ENCODE data around the gene TMEM80.
"Not testable (repeated sequence)": the region's sequence is repeated elsewhere in the genome, so short reads cannot be mapped to it uniquely, and the experiment has no call there.

TMEM80 gene

GRCh38 chr11:695538-696248 is at the start of gene TMEM80:
Gene TMEM80, plus strand, starts transcription at chr11:695816. Its CDS starts 12 bp downstream, at chr11:695828.
- DNase-seq, result peak; percentile 81

GRCh38 chr11:646214-646613 is 49.4 kb upstream of the TMEM80 start:
- DNase-seq, result no peak

GRCh38 chr11:647672-648158 is 47.9 kb upstream of the TMEM80 start:
- DNase-seq, result not testable (repeated sequence)

GRCh38 chr11:650482-650881 is 45.1 kb upstream of the TMEM80 start:
- DNase-seq, result no peak

- not testable (repeated sequence) for DNase-seq
These were observed 42.5 kb upstream of the TMEM80 start for GRCh38 chr11:653136-653535.

GRCh38 chr11:653837-654236 is 41.8 kb upstream of the TMEM80 start:
- DNase-seq, result no peak

- not testable (repeated sequence) for DNase-seq
These were observed 41.2 kb upstream of the TMEM80 start for GRCh38 chr11:654444-654843.

- DNase-seq, result no peak
These were observed 40.4 kb upstream of the TMEM80 start for GRCh38 chr11:655036-655726.

GRCh38 chr11:656426-656825 is 39.2 kb upstream of the TMEM80 start:
- DNase-seq, result no peak

GRCh38 chr11:656866-657265 is 38.8 kb upstream of the TMEM80 start:
- DNase-seq, result no peak

GRCh38 chr11:657691-658126 is 37.9 kb upstream of the TMEM80 start:
- DNase-seq, result no peak

GRCh38 chr11:659532-660085 is 36.0 kb upstream of the TMEM80 start:
- DNase-seq, result no peak

- DNase-seq, result no peak
These were observed 35.3 kb upstream of the TMEM80 start for GRCh38 chr11:660281-660680.

- no peak for DNase-seq
These were observed 34.8 kb upstream of the TMEM80 start for GRCh38 chr11:660681-661444.

GRCh38 chr11:662689-663274 is 32.8 kb upstream of the TMEM80 start:
- DNase-seq, result no peak

GRCh38 chr11:665062-665703 is 30.4 kb upstream of the TMEM80 start:
- no peak for DNase-seq

GRCh38 chr11:665704-666281 is 29.8 kb upstream of the TMEM80 start:
- no peak for DNase-seq

- no peak for DNase-seq
These were observed 21.8 kb upstream of the TMEM80 start for GRCh38 chr11:673866-674265.

- DNase-seq, result no peak
These were observed 21.2 kb upstream of the TMEM80 start for GRCh38 chr11:674406-674805.

- no peak for DNase-seq
These were observed 17.3 kb upstream of the TMEM80 start for GRCh38 chr11:678297-678696.

- no peak for DNase-seq
These were observed 16.1 kb upstream of the TMEM80 start for GRCh38 chr11:679271-680207.
